ENCODE results near the gene FBXW11. TPM values are rescaled to one million over a fixed set of nuclear protein-coding genes. Genes with fewer than 3 reads are reported as not detected.

FBXW11 gene
- total RNA-seq, 1 experiment from 2014 or later: 72.9 TPM

DNA sequence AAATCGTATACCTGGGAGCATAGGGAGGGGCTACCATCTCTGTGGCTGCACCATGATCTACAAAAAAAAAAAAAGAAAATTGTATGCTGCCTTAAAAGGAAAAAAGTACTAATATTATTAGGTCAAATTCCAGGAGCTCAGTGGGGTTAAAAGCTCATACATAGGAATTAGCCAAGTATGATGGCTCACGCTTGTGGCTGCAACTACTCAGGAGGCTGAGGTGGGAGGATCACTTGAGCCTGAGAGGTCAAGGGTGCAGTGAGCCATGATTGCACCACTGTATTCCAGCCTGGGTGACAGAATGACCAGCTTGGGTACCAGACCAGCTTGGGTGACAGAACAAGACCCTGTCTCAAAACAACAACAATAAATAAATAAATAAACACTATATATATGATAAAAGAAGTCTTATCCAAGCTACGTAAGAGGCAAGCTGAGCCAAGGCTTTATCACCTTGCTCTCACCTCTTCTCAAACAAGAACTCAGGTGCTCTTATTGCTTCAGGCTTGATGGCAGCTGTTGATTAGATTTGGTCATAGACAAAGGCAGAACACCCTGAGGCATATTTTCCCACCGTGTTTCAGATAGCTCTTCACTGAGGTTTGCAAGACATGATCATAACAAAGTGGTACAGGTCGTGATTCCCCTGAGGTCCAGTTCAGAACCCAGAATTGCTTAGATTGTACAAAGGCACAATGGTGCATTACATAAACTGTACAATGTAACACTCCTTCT lies 3.3 kb upstream of the FBXW11 start:
- Histone ChIP-seq H3K27ac (ENCODE audit: low read length) (no peak overlapping the region), H3K4me3 (ENCODE audit: low read length) (no peak overlapping the region), H2AFZ (ENCODE audit: low read length) (no peak overlapping the region), H4K20me1 (ENCODE audit: insufficient read depth, low read depth, low read length) (peaks cover 10% of the 10 kb centered on the region; the same call in 1 of the 2 replicates), H3K4me1 (ENCODE audit: low read length) (peaks cover 12% of the 10 kb centered on the region), H3K9ac (ENCODE audit: low read length) (no peak overlapping the region), H3K36me3 (ENCODE audit: insufficient read depth, low read length) (no peaks in the 10 kb centered on the region), H3K4me2 (ENCODE audit: low read depth, low read length, poor library complexity, severe bottlenecking) (no peak overlapping the region), H3K9me3 (ENCODE audit: low read length) (no peaks in the 10 kb centered on the region), H3K9me2 (replicated peaks; ENCODE audit: insufficient read depth, low read length) (no peaks in the 10 kb centered on the region), H3K27me3 (ENCODE audit: low read length) (no peaks in the 10 kb centered on the region), H3K79me2 (ENCODE audit: low read length) (peaks cover 23% of the 10 kb centered on the region)
- no peak for DNase-seq

DNA sequence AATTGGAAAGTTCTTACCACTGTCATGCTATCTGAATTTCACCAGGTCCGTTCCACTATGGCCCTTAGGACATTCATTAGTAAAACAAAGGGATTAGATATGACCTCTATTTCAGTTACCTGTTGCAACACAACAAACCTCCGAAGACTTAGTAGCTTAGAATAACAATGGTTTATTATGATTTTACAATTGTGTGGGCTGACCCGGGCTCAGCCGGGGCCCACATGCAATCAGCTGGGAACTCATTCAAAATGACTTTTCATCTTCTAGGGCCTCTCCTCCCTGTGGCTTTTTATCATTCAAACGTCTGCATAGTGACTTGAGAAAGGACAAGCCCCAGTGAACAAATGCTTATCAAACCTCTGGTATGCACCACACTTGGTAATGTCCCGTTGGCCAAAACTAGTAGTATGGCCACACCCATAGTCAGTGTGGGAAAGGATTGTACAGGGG lies 2.3 kb upstream of the FBXW11 start:
- Histone ChIP-seq H3K79me2 (ENCODE audit: low read length) (peaks cover 33% of the 10 kb centered on the region), H3K9ac (ENCODE audit: low read length) (no peak overlapping the region), H3K4me2 (ENCODE audit: low read depth, low read length, poor library complexity, severe bottlenecking) (no peak overlapping the region), H3K9me2 (replicated peaks; ENCODE audit: insufficient read depth, low read length) (no peaks in the 10 kb centered on the region), H3K27me3 (ENCODE audit: low read length) (no peaks in the 10 kb centered on the region), H3K4me3 (ENCODE audit: low read length) (no peak overlapping the region), H4K20me1 (ENCODE audit: insufficient read depth, low read depth, low read length) (peaks cover 12% of the 10 kb centered on the region; the same call in 1 of the 2 replicates), H3K9me3 (ENCODE audit: low read length) (no peaks in the 10 kb centered on the region), H2AFZ (ENCODE audit: low read length) (no peak overlapping the region), H3K4me1 (ENCODE audit: low read length) (peaks cover 22% of the 10 kb centered on the region), H3K27ac (ENCODE audit: low read length) (no peak overlapping the region), H3K36me3 (ENCODE audit: insufficient read depth, low read length) (no peaks in the 10 kb centered on the region)
- DNase-seq: no peak

DNA sequence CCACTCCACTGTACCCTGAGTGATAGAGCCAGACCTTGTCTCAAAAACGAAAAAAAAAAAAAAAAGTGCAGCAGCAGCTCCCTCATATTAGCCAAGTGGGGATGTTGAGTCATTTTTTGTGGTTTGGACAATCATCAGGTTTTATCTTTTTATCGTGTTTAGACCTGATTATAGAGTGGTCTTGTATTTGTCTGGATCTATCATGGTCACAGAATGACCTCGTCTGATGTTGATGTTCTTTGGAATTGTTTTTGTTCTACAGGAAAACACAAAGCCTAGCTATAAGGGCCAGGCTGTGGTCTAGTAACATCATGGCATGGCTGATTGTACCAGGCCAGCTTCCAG lies 1.6 kb upstream of the FBXW11 start:
- H3K9me2 ChIP-seq (replicated peaks; ENCODE audit: insufficient read depth, low read length): no peaks in the 10 kb centered on the region
- H3K27me3 ChIP-seq (ENCODE audit: low read length): no peaks in the 10 kb centered on the region
- DNase-seq: no peak
- H3K79me2 ChIP-seq (ENCODE audit: low read length): peaks cover 39% of the 10 kb centered on the region
- no peak overlapping the region for H3K9ac ChIP-seq (ENCODE audit: low read length)
- H3K9me3 ChIP-seq (ENCODE audit: low read length): no peaks in the 10 kb centered on the region
- peak overlapping the region; percentile 83; the same call in 1 of the 2 replicates for H3K4me3 ChIP-seq (ENCODE audit: low read length)
- no peak overlapping the region for H3K27ac ChIP-seq (ENCODE audit: low read length)
- peaks cover 29% of the 10 kb centered on the region for H3K4me1 ChIP-seq (ENCODE audit: low read length)
- peaks cover 17% of the 10 kb centered on the region for H4K20me1 ChIP-seq (ENCODE audit: insufficient read depth, low read depth, low read length)
- H3K4me2 ChIP-seq (ENCODE audit: low read depth, low read length, poor library complexity, severe bottlenecking): peak overlapping the region; percentile 90
- no peak overlapping the region for H2AFZ ChIP-seq (ENCODE audit: low read length)
- H3K36me3 ChIP-seq (ENCODE audit: insufficient read depth, low read length): no peaks in the 10 kb centered on the region

DNA sequence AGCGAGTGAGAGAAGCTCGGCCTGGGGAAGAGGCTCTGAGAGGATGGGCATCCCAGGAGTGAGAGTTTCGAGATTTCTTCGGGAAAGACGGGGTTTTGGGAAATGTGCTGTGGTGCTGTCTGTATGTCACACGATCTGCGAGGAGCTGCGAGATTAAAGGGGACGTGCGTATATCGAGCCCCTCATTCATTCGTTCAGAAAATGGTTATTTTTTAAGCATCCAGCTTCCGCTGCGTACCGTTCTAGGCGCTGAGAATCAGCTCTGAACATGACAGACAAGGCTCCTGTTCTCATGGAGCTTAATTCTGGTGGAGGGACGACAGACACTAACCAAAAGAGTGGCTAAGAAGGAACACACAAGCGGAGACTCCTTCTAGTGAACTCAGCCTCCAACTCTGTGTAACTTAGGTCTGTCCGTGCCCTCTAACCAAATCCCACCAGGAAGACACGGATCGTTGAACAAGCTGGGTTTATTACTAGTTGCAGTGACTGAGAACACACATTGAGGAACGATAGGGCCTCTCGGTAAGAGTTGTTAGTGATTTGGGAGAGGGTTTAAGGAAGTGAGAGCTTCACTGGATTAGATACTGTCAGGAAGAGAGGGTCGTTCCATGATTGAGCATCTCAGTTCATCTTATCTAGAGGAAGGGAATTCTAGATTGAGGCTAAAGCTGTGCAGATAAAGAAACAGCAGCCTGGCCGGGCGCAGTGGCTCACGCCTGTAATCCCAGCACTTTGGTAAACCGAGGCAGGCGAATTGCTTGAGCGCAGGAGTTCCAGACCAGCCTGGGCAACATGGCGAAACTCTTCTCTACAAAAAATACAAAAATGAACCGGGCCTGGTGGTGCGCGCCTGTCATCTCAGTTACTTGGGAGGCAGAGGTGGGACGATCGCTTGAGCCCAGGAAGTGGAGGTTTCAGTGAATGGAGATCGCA lies 1.0 kb upstream of the FBXW11 start:
- peak overlapping the region; percentile 78 for H3K9ac ChIP-seq (ENCODE audit: low read length)
- peak overlapping the region; percentile 92 for H2AFZ ChIP-seq (ENCODE audit: low read length)
- no peaks in the 10 kb centered on the region for H3K9me3 ChIP-seq (ENCODE audit: low read length)
- DNase-seq: peak; percentile 72
- peaks cover 35% of the 10 kb centered on the region for H3K4me1 ChIP-seq (ENCODE audit: low read length)
- peak overlapping the region; percentile 83 for H3K4me3 ChIP-seq (ENCODE audit: low read length)
- peak overlapping the region; percentile 90 for H3K4me2 ChIP-seq (ENCODE audit: low read depth, low read length, poor library complexity, severe bottlenecking)
- H4K20me1 ChIP-seq (ENCODE audit: insufficient read depth, low read depth, low read length): peaks cover 17% of the 10 kb centered on the region
- no peaks in the 10 kb centered on the region for H3K9me2 ChIP-seq (replicated peaks; ENCODE audit: insufficient read depth, low read length)
- H3K36me3 ChIP-seq (ENCODE audit: insufficient read depth, low read length): no peaks in the 10 kb centered on the region
- H3K27ac ChIP-seq (ENCODE audit: low read length): no peak overlapping the region
- peaks cover 46% of the 10 kb centered on the region for H3K79me2 ChIP-seq (ENCODE audit: low read length)
- no peaks in the 10 kb centered on the region for H3K27me3 ChIP-seq (ENCODE audit: low read length)

DNA sequence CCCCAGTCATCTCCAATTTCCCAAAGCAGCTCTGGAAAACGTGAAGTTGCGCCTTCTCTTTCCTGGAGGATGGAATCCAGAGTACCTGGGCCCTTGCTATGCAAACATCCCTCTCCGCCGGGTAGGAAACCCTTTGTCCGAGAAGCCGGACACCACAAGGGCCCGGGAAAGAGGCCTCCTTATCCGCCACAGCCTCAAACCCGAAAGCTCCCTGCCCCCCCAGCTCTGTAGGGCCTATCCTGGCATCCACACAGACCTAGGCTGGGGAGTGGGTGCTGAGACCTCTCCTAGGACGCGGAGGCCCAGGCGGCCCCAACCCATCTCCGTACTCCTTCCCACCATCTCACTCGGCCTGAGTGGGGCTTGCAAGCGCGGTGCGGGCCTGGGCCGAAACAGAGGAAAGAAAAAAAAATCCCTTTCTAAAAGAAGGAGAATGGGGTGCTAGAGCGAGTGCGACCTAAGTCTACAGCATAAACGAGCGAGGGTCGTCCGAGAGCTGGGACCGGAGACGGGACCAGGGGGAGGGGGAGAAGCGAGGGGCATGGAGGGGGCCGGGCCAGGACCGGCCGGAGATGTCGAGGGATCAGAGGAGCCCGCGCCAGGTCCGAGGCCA lies 624 bp downstream of the FBXW11 start:
- Histone ChIP-seq H3K9me2 (replicated peaks; ENCODE audit: insufficient read depth, low read length) (no peaks in the 10 kb centered on the region), H3K36me3 (ENCODE audit: insufficient read depth, low read length) (peaks cover 5% of the 10 kb centered on the region; the same call in 1 of the 2 replicates), H3K9me3 (ENCODE audit: low read length) (no peaks in the 10 kb centered on the region), H2AFZ (ENCODE audit: low read length) (no peak overlapping the region), H3K4me1 (ENCODE audit: low read length) (peaks cover 49% of the 10 kb centered on the region), H3K4me2 (ENCODE audit: low read depth, low read length, poor library complexity, severe bottlenecking) (peak overlapping the region; percentile 90), H3K9ac (ENCODE audit: low read length) (peak overlapping the region; percentile 78), H3K4me3 (ENCODE audit: low read length) (peak overlapping the region; percentile 83), H3K27ac (ENCODE audit: low read length) (peak overlapping the region; percentile 71), H3K27me3 (ENCODE audit: low read length) (no peaks in the 10 kb centered on the region), H3K79me2 (ENCODE audit: low read length) (peaks cover 62% of the 10 kb centered on the region), H4K20me1 (ENCODE audit: insufficient read depth, low read depth, low read length) (peaks cover 17% of the 10 kb centered on the region)
- peak; percentile 68 for DNase-seq

DNA sequence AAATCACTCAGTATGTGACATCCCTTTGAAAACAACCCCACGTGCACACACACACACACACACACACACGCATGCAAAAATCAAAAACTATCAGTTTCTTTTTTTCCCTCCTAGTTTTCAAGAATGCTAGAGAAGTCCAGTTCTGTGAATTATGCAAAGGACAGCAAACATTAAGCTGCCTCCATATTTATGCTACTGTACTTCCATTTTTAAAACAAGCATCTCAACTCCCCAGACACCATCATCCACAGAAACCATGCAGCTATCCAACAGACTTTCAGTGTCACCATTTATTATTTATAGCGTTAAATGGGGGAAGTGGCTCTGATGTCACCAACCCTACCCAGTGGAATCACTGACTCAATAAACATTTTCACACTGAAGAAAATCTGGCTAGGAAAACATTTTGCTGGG lies 1.6 kb downstream of the FBXW11 start:
- Histone ChIP-seq H4K20me1 (ENCODE audit: insufficient read depth, low read depth, low read length) (peaks cover 17% of the 10 kb centered on the region), H3K27ac (ENCODE audit: low read length) (peak overlapping the region; percentile 71), H3K27me3 (ENCODE audit: low read length) (no peaks in the 10 kb centered on the region), H3K36me3 (ENCODE audit: insufficient read depth, low read length) (peaks cover 5% of the 10 kb centered on the region; the same call in 1 of the 2 replicates), H2AFZ (ENCODE audit: low read length) (no peak overlapping the region), H3K4me2 (ENCODE audit: low read depth, low read length, poor library complexity, severe bottlenecking) (peak overlapping the region; percentile 90), H3K4me3 (ENCODE audit: low read length) (peak overlapping the region; percentile 83), H3K79me2 (ENCODE audit: low read length) (peaks cover 72% of the 10 kb centered on the region), H3K9me3 (ENCODE audit: low read length) (no peaks in the 10 kb centered on the region), H3K9ac (ENCODE audit: low read length) (peak overlapping the region; percentile 78), H3K4me1 (ENCODE audit: low read length) (peaks cover 58% of the 10 kb centered on the region), H3K9me2 (replicated peaks; ENCODE audit: insufficient read depth, low read length) (no peaks in the 10 kb centered on the region)
- DNase-seq: peak; percentile 70

DNA sequence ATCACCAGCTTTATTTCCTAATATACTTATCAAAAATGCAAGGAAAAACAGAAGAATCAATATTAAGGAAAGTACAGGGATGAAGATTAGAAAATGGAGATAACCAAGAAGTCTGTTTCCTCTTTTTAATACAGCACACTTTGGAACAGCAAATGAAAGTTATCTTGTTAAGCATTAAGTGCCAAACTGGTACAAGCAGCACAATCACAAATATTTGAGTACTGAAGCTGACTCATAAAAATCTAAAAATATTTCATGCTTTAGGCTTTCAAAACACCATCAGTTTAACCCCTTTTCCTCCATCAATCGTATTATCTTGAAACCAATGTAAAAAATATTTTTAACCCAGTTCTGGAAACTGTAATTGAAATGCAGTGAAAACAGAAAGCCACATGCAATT lies 2.7 kb downstream of the FBXW11 start:
- peaks cover 5% of the 10 kb centered on the region; the same call in 1 of the 2 replicates for H3K36me3 ChIP-seq (ENCODE audit: insufficient read depth, low read length)
- peak overlapping the region; percentile 71 for H3K27ac ChIP-seq (ENCODE audit: low read length)
- no peak for DNase-seq
- H4K20me1 ChIP-seq (ENCODE audit: insufficient read depth, low read depth, low read length): peaks cover 17% of the 10 kb centered on the region
- H3K4me2 ChIP-seq (ENCODE audit: low read depth, low read length, poor library complexity, severe bottlenecking): peak overlapping the region; percentile 90
- peaks cover 67% of the 10 kb centered on the region for H3K4me1 ChIP-seq (ENCODE audit: low read length)
- no peaks in the 10 kb centered on the region for H3K9me2 ChIP-seq (replicated peaks; ENCODE audit: insufficient read depth, low read length)
- peak overlapping the region; percentile 83 for H3K4me3 ChIP-seq (ENCODE audit: low read length)
- H2AFZ ChIP-seq (ENCODE audit: low read length): no peak overlapping the region
- H3K27me3 ChIP-seq (ENCODE audit: low read length): no peaks in the 10 kb centered on the region
- H3K9ac ChIP-seq (ENCODE audit: low read length): peak overlapping the region; percentile 78
- peaks cover 82% of the 10 kb centered on the region for H3K79me2 ChIP-seq (ENCODE audit: low read length)
- H3K9me3 ChIP-seq (ENCODE audit: low read length): no peaks in the 10 kb centered on the region

Measured in Karpas-422 (cell line).